ENCODE data around the gene GSPT1. TPM values are rescaled to one million over a fixed set of nuclear protein-coding genes. Genes with fewer than 3 reads are reported as not detected.

Gene GSPT1
- total RNA-seq, 1 donor from 2014 or later: 89.0 TPM

GRCh38 chr16:11913425-11914079, 2.2 kb downstream of the GSPT1 start:
- DNase-seq (ENCODE audit: extremely low read depth, low read depth, low spot score): no peak

GRCh38 chr16:11909653-11910545, 5.9 kb downstream of the GSPT1 start:
- no peak for DNase-seq (ENCODE audit: extremely low read depth, low read depth, low spot score)

GRCh38 chr16:11907160-11907970, 8.4 kb downstream of the GSPT1 start:
- DNase-seq (ENCODE audit: extremely low read depth, low read depth, low spot score): no peak

- DNase-seq (ENCODE audit: extremely low read depth, low read depth, low spot score): no peak
These were observed 11.8 kb downstream of the GSPT1 start for GRCh38 chr16:11903906-11904305.

- no peak for DNase-seq (ENCODE audit: extremely low read depth, low read depth, low spot score)
These were observed 14.7 kb downstream of the GSPT1 start for GRCh38 chr16:11901091-11901490.

DNA sequence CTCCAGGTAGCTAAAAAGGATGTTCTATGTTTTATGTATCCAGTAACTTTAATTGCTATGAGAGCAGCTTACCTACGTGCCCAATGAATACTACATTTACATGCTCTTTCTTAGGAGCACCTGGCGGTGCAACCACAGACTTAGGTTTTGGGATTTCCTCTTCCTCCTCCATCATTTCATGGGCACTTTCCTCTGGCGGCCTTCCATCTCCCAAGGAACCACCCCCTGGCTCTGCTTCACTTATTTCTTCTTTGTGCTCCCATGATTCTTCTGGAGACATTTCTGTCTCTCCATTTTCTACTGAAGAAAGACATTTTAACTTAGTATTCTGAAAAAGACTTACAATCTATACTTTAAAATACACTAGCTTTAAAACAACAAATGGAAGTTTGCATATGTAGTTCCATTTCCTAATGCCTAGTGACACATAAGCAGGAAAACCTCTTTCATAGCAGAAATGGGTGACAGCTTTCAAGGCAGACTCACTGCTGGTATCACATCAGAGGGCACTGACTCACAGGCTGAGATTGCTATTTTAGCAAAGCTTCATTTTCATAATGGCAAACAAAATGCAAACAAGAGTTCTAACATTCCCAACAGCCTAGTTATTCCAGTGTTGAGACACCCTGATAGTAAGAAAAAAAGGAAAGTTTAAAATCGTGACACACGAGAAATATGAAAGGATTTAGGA, 19.1 kb downstream of the GSPT1 start:
- DNase-seq (ENCODE audit: extremely low read depth, low read depth, low spot score): no peak

- DNase-seq (ENCODE audit: extremely low read depth, low read depth, low spot score): no peak
These were observed 22.2 kb downstream of the GSPT1 start for GRCh38 chr16:11893571-11893970.

DNA sequence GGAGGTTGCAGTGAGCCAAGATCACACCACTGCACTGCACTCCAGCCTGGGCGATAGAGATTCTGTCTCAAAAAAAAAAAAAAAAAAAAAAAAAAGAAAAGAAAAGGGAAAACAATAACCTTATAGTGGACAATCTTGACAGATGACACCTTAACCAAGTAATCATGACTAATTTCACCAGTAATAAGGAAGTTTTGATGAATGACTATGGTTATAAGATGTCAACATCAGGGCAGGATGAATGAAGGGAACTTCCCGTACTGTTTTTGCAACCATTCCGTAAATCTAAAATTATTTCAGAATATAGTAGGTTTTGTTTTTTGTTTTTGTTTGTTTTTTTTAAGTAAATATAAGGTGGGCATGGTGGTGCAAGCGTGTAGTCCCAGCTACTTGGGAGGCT, 23.0 kb downstream of the GSPT1 start:
- no peak for DNase-seq (ENCODE audit: extremely low read depth, low read depth, low spot score)

DNA sequence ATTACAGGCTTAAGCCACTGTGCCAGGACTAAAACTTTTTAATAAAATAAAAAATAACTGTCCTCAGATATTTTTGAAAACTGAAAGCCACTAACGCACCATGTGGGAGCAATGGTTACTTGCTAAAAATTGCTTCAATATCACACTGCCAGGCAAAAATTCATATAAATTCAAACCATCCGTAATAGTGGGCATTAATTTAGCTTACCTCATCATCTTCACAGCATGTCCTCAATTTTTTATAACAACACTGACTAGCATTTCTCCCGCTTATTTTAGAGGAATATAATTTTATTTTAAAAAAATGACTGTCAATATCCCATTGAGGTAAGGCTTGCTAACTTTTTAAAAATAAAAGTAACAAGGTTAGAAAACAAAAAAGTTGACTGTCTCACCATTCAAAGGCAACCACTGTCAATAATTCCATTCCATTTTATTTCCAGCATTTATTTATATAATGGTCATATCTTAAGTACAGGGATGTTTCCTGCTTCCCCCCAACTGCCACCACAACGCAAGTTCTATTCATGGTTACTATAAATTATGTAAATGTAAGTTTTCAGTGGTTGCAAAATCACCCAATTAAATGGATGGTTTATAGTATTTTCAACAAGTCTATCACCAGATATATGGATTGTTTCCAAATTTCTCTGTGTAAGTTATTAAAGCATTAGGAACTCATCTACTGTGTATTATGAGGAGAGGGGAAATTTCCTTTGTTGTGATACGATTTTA, 25.4 kb downstream of the GSPT1 start:
- no peak for DNase-seq (ENCODE audit: extremely low read depth, low read depth, low spot score)

- DNase-seq (ENCODE audit: extremely low read depth, low read depth, low spot score): no peak
These were observed 28.9 kb downstream of the GSPT1 start for GRCh38 chr16:11886881-11887280.

GRCh38 chr16:11884035-11884434, 31.7 kb downstream of the GSPT1 start:
- DNase-seq (ENCODE audit: extremely low read depth, low read depth, low spot score): no peak

GRCh38 chr16:11880007-11880406, 35.7 kb downstream of the GSPT1 start:
- DNase-seq (ENCODE audit: extremely low read depth, low read depth, low spot score): no peak

- no peak for DNase-seq (ENCODE audit: extremely low read depth, low read depth, low spot score)
These were observed 38.4 kb downstream of the GSPT1 start for GRCh38 chr16:11877374-11877773.

DNA sequence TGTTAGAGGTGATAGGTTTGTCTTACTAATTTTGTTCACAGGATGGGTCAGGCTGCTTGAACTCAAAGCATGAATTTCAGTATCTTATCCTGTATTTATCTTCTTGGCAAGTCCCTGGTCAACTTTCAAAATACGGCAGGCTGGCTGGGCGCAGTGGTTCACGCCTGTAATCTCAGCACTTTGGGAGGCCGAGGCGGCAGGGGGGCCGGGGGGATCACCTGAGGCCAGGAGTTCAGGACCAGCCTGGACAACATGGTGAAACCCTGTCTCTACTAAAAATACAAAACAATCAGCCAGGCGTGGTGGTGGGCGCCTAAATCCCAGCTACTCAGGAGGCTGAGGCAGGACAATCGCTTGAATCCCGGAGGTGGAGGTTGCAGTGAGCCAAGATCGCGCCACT, 39.5 kb downstream of the GSPT1 start:
- DNase-seq (ENCODE audit: extremely low read depth, low read depth, low spot score): no peak

DNA sequence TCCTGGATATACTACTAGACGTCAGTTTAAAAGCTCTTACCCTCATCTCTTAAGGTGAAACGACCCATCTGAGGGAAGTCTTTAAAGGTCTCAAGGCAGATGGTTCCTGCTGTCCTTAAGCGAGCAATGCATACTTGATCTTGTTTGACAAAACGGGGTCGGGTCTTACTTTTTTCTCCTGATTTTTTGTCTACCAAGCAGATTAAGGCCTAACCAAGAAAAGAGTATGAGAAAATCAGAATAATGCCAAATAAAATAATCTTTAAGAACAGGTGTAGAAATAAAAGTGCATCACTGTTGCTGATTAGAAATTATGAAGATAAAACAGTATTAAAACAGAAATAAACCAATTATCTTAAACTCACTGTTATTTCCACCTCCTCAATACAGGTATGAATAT, 40.0 kb downstream of the GSPT1 start:
- DNase-seq (ENCODE audit: extremely low read depth, low read depth, low spot score): no peak

- no peak for DNase-seq (ENCODE audit: extremely low read depth, low read depth, low spot score)
These were observed 44.6 kb downstream of the GSPT1 start for GRCh38 chr16:11871193-11871592.

GRCh38 chr16:11870399-11870798, 45.4 kb downstream of the GSPT1 start:
- DNase-seq (ENCODE audit: extremely low read depth, low read depth, low spot score): no peak

DNA sequence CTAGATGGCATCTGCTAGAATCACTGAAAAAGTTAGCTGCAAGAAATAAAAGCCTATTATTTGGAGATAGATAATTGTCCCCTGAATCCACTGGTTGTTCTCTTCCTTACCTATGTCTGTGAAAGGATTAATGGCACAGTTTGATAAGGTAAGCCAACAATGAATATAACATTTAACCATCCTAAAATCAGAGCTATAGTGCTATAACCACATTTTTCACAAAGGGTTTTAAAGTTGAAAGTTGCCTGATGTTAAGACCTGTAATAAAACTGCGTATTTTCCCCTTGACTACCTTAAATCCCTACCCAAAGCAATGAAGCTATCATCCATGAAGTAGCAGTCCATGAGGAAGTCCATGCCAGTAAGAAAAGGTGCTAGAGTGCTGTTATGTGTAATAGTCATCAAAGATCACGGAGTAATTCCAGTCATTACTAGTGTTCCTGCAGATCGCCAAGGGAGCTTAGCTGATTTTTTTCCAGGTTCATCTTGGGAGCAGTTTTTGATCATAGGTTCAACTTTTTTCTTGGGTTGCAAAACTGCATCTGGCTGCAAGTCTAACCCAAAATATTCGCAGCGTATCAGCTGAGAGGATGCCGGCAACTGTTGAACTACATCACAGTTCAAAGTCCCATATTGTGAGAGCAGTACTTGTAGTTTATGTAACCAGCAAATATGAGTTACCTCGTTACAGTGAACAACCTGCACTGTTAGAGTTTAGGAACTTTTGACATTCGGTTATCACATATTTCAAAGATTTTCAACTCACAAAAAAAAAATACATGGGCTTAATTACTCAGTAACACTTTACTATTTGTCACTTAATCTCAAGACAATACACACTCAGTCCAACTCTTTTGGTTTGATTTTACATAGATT, 46.2 kb downstream of the GSPT1 start:
- no peak for DNase-seq (ENCODE audit: extremely low read depth, low read depth, low spot score)

GRCh38 chr16:11868412-11868980, 47.3 kb downstream of the GSPT1 start:
- no peak for DNase-seq (ENCODE audit: extremely low read depth, low read depth, low spot score)
